Left hindlimb (tissue), 1 donor: Measurements from ENCODE around the gene WTAP.
"Not testable (repeated sequence)": the region's sequence is repeated elsewhere in the genome, so short reads cannot be mapped to it uniquely, and the experiment has no call there.

Experiments
- DNase-seq: peaks from one replicate; pipeline ENCODE4 v3.0.0-alpha.2; 2018

Gene WTAP

GRCh38 chr6:159693894-159694545 lies 33.3 kb upstream of the WTAP start:
- DNase-seq = no peak

DNA sequence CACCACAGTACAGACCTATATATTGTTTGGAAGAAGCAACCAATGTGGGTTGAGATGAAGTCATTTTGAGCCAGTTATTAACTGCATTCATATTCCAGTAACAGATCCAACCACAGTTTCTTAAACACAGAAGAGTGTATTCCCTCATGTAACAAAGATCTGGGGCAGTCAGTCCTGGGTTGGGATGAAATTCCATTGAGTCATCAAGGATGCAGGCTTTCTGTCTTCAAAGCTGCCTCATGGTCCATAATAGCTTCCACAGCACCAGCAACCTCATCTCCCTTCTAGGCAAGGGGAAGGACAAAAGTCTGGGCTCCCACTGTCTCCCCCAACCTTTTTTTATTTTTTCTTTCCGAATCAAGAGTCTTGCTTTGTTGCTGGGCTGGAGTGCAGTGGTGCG lies 31.3 kb upstream of the WTAP start:
- DNase-seq = no peak

GRCh38 chr6:159700970-159701369 lies 26.3 kb upstream of the WTAP start:
- no peak for DNase-seq

- no peak for DNase-seq
Measured at GRCh38 chr6:159701413-159701999, 25.8 kb upstream of the WTAP start.

DNA sequence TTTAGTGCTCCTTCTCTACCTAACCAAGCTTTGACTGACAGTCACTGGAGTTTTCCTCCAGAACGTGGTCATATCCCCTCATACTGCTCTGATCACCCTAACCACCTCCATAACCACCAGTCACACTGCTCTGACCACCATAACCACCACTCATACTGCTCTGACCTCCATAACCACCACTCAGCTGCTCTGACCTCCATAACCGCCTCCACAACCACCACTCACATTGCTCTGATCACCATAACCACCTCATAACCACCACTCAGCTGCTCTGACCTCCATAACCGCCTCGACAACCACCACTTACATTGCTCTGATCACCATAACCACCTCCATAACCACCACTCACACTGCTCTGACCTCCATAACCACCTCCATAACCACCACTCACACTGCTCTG lies 16.7 kb upstream of the WTAP start:
- not testable (repeated sequence) for DNase-seq

- DNase-seq = not testable (repeated sequence)
Measured at GRCh38 chr6:159712389-159712788, 14.9 kb upstream of the WTAP start.

GRCh38 chr6:159713984-159714383 lies 13.3 kb upstream of the WTAP start:
- DNase-seq = no peak

DNA sequence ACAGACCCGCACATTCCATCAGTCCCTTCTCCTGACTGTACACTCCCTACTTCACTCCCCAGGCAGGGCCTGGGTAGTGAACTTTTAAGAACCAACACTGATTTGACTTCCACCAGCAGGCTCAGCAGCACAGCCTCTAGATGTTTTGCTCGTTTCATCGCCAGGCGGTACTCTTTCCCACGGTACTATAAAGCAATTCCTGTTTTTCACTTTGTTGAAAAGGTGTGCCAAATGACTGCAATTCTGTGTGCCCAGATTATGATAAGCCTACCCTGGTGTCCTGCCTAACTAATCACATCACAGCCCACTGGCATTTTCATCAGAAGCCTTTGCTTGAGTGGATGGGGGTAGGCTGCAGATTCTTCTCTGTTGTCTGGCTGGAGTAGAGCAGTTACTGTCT lies 12.9 kb upstream of the WTAP start:
- DNase-seq = no peak

GRCh38 chr6:159715166-159715565 lies 12.1 kb upstream of the WTAP start:
- DNase-seq = no peak

DNA sequence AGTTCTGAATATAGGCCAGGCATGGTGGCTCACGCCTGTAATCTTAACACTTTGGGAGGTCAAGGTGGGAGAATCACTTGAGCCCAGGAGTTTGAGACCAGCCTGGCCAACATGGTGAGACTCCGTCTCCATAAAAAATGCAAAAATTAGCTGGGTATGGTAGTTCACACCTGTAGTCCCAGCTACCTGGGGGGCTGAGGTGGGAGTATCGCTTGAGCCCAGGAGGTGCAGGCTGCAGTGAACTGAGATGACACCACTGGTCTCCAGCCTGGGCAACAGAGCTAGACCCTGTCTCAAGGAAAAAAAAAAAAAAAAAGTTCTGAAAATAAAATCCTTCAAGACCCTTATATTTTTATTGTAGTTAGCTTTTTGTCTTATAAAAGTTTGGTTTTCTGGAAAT lies 11.7 kb upstream of the WTAP start:
- DNase-seq = no peak

DNA sequence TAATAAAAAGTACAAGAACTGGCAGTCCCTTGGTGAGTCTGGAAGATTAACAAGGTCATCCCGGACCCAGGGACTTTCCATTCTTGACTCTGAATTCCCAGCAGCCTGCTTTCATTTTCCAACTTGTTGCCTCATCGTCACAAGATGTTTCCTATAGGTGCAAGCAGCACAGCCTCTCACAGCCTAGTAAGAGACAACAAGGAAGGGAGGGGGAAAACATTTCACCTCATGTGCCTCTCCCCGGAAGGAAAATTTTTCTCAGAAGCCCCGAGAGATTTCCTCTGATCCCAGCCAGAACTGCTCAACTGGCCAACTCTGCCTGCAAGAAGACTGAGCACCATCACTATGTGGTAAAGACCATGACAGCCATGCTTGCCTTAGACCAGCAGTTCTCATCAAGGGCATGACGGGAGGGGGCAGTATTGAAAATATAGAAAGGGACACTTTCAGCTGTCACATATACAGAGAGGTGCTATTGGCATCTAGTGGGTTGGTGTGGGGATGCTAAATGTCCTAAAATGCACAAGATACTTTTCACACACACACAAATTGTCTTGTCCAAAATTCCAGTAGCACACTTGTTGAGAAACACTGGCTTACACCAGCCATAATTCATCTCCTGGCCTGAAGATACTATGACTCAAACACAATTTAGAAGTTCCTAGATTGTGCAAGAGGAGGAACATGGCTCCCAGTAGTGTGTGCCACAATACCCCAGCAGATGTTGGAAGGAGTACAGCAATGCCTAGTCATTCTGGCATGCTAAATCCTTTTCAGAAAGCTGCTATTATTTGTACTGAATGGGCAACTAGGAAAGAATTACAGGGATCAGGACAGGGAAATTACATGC lies 10.8 kb upstream of the WTAP start:
- no peak for DNase-seq

GRCh38 chr6:159718634-159719033 lies 8.7 kb upstream of the WTAP start:
- no peak for DNase-seq

DNA sequence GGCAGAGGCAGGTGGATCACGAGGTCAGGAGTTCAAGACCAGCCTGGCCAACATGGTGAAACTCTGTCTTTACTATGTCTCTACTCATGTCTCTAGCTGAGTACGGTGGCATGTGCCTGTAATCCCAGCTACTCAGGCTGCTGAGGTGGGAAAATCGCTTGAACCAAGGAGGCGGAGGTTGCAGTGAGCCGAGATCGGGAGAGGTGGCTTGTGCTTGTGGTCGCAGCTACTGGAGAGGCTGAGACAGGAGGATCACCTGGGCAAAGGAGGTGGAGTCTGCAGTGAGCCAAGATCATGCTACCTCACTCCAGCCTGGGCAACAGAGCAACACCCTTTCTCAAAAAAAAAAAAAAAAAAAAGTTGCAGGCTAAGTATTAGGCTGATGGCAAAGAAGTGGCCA lies 8.0 kb upstream of the WTAP start:
- DNase-seq = no peak

DNA sequence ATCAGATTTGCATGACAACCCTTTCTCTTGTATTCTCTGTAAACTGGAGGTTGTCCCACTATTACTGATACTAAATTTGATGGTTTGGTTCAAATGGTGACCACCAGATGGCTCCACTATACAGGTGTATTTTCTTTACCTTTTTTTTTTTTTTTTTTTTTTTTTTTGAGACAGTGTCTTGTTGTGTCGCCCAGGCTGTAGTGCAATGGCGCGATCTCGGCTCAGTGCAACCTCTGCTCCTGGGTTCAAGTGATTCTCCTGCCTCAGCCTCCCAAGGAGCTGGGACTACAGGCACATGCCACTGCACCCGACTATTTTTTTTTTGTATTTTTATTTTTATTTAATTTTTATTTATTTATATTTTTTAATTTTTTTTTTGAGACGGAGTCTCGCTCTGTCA lies 6.6 kb upstream of the WTAP start:
- DNase-seq = no peak

DNA sequence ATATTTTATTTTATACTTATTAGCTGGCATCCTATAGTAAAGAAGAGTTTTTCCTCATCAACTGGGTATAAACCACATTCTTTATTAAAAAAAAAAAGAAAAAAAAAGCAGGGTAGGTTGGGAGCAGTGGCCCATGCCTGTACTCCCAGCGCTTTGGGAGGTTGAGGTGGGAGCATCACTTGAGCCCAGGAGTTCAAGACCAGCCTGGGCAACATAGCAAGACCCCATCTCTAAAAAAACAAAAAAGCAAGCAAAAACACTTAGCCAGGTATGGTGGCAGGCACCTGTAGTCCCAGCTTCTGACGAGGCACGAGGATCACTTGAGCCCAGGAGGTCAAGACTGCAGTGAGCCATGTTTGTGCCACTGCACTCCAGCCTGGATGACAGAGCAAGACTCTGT lies 5.3 kb upstream of the WTAP start:
- DNase-seq = not testable (repeated sequence)

- DNase-seq = no peak
Measured at GRCh38 chr6:159722655-159723054, 4.7 kb upstream of the WTAP start.

- DNase-seq = no peak
Measured at GRCh38 chr6:159723259-159723658, 4.0 kb upstream of the WTAP start.

DNA sequence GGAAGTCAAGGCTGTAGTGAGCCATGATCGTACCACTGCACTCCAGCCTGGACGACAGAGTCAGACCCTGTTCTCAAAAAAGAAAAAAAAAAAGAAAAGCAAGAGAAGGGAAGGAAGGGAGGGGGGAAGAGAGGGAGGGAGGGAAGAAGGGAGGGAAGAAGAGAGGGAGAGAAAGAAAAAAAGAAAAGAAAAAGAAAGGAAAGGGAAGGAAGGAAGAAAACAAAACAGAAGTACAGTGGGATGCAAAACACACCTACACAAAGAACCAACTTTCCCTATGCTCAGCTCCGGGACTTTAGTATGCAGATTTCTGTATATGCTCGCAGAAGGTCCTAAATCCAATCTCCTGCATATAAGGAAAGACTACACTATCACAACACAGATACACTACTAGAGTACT lies 2.5 kb upstream of the WTAP start:
- no peak for DNase-seq

DNA sequence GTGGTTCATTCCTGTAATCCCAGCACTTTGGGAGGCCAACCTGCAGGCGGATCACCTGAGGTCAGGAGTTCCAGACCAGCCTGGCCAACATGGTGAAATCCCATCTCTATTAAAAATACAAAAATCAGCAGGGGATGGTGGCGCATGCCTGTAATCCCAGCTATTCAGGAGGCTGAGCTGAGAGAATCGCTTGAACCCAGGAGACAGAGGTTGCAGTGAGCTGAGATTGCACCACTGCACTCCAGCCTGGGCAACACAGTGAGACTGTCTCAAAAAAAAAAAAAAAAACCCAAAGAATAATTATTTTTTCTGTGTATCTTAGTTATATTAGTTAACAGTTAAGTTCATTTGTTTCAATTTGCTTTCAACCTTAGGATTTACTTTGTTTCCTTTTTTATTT lies 2.1 kb upstream of the WTAP start:
- not testable (repeated sequence) for DNase-seq

GRCh38 chr6:159726255-159726917 lies 920 bp upstream of the WTAP start:
- DNase-seq = no peak

- no peak for DNase-seq
Measured at GRCh38 chr6:159727717-159728445, 575 bp downstream of the WTAP start.

DNA sequence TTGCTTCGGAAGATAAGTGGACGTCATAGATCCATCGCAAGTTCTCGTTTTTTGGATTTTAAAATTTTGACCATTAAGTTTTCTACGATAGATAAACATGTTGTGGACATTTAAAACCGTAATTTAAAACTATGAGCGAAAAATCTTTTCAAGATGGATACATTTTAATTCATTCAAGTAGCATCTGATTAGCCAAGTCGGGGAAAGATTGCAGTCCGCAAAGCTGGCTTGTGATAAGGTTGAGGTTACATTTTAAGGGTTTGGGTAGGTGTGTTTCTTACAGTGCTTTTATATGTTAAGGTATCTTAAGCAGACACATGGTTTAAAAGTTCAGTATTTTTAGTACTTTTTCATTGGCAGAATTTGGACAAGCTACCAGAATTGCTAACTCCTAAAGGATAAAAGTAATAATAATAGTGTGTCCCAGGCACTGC lies 1.2 kb downstream of the WTAP start:
- no peak for DNase-seq
